Uterus (tissue), 2 donors: ENCODE data around the gene GATA3.

Experiments
- POLR2A ChIP-seq, 2 donors: fragments of 450-650 bp; IDR thresholded peaks; one replicate each; pipeline ENCODE4 v1.6.1; 2016; ENCODE audit warnings: antibody characterized with exemption in 2 of 2, mild to moderate bottlenecking in 1 of 2, moderate library complexity in 1 of 2
- TF ChIP-seq, protein P1 (sequence below), 4 experiments: fragments of 200-600 bp in 2 of 4; fragments of 450-650 bp in 2 of 4; sonication (generic) in 2 of 4; IDR thresholded peaks; one replicate each; pipeline ENCODE4 v1.5.1; 2016 to 2019; ENCODE audit warnings: antibody characterized with exemption in 4 of 4, mild to moderate bottlenecking in 2 of 4, moderate library complexity in 1 of 4

DNA sequence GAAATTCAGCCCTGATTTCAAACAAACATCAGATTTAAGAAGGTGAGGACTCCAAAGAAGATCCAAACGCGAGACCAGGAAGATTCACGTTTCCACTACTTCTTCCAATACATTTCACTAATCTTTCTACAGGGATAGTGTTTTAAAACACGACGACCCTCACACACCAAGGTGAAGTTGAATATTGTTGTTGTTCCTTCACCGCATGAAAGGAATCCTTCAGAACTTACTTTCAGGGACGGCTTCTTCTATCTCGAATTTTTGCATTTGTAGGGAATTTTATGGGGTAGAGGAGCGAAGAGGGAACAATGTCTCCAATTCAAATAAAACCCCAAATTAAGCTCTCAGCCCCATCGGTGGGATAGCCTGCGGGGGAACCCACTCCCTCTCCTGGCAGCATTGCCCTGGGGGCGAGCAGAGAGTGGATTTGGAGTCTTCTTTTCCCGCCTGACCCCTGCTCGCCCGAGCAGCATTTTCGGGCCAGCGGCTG, 1.5 kb upstream of the GATA3 start:
- TF ChIP-seq, protein P1, sequence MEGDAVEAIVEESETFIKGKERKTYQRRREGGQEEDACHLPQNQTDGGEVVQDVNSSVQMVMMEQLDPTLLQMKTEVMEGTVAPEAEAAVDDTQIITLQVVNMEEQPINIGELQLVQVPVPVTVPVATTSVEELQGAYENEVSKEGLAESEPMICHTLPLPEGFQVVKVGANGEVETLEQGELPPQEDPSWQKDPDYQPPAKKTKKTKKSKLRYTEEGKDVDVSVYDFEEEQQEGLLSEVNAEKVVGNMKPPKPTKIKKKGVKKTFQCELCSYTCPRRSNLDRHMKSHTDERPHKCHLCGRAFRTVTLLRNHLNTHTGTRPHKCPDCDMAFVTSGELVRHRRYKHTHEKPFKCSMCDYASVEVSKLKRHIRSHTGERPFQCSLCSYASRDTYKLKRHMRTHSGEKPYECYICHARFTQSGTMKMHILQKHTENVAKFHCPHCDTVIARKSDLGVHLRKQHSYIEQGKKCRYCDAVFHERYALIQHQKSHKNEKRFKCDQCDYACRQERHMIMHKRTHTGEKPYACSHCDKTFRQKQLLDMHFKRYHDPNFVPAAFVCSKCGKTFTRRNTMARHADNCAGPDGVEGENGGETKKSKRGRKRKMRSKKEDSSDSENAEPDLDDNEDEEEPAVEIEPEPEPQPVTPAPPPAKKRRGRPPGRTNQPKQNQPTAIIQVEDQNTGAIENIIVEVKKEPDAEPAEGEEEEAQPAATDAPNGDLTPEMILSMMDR (IDR thresholded peaks at IDR 0.05), result peak in 1 of 4 experiments; percentile 16
- no peak for TF ChIP-seq POLR2A (IDR thresholded peaks at IDR 0.05)
